HG03095 (cell line): ENCODE measurements around the gene HPN.
"Not testable (repeated sequence)": the region's sequence is repeated elsewhere in the genome, so short reads cannot be mapped to it uniquely, and the experiment has no call there.

Experiments
- ATAC-seq: cut with Tn5 transposase; IDR thresholded peaks from one replicate; pipeline ENCODE4 v1.9.1; 2021; ENCODE audit warnings: moderate library complexity; ENCODE audit not compliant: unreplicated experiment

HPN gene

DNA sequence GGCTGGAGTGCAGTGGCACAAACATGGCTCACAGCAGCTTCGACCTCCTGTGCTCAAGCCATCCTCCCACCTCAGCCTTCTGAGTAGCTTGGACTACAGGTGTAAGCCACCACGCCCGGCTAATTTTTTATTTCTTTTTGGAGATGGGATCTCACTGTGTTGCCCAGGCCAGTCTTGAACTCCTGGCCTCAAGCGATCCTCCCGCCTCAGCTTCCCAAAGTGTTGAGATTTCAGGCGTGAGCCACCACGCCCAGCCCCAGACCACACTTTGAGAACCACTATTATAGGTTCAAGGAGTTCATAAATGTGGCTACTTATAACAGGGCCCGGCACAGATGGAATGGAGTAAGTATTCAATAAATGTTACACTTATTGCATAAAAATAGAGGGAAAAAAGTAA, 14.5 kb upstream of the HPN start:
- ATAC-seq = no peak

GRCh38 chr19:35027851-35028599, 13.5 kb upstream of the HPN start:
- ATAC-seq = no peak

- not testable (repeated sequence) for ATAC-seq
These were observed 13.0 kb upstream of the HPN start for GRCh38 chr19:35028600-35028885.

GRCh38 chr19:35029275-35029736, 12.2 kb upstream of the HPN start:
- not testable (repeated sequence) for ATAC-seq

DNA sequence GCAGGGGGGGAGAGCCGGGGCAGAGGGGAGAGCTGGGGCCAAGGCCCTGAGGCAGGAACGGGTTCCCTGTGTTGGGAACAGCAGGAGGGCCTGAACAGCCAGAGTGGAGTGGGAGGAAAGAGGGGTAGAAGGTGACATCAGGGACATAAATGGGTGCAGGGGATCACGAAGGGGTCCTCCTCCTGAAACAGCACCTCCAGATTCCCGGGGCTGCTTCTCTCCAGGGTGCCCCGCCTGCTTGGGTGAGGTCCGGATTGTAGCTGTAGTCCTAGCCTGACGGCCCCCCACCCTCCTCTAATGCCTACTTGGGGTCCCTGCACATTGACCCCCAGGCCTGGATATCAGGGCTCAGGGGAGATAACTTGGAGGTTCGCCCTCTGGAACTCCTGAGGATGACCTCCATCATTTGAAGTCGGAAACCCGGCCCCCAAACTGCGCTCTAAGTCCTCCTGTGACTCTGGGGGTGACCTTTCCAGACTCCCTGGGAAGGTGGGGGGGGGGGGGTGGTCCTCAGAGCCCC, 11.7 kb upstream of the HPN start:
- ATAC-seq = no peak

GRCh38 chr19:35030257-35031071, 11.1 kb upstream of the HPN start, which contains the start of gene SCN1B:
Gene SCN1B (plus strand): TSS chr19:35030470. CDS start chr19:35030821, 351 bp downstream.
- ATAC-seq = no peak

DNA sequence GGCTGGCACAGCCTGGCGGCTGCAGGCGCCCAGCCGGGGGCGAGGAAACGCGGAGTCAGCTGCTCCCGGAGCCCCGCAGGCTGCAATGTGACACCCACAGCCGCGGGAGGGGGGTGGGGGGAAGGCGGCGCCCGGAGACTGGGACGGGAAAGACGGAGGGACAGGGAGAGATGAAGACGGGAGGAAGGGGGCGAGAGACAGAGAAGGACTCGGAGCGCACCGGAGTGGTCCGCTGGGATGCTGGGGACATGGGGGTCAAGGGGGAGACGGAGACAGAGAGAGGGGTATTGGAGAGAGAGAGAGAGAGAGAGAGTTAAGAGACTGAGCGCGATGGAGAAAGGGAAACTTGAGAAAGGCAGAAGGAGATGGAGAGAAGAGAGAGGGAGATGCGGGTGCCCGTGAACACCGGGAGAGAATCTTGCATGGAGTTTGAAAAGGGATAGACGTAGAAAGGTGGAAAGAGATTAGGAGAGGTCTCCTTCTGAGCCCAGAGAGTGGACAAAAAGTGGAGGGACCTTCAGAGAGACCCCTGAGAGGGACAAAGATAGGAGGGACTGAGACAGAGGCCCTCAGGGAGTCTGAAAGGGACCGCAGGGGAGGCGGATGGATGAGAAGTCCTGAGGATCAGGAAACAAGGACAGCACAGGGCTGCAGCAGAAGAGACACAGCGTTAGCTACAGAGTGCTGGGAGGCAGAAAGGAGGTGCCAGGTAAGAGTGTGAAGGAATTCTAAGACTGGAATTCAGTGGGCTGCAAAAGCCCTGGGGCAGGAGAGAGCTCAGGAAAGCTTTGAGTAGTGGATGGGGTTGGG, 10.2 kb upstream of the HPN start:
- no peak for ATAC-seq

- no peak for ATAC-seq
These were observed 9.1 kb upstream of the HPN start for GRCh38 chr19:35032356-35032865.

DNA sequence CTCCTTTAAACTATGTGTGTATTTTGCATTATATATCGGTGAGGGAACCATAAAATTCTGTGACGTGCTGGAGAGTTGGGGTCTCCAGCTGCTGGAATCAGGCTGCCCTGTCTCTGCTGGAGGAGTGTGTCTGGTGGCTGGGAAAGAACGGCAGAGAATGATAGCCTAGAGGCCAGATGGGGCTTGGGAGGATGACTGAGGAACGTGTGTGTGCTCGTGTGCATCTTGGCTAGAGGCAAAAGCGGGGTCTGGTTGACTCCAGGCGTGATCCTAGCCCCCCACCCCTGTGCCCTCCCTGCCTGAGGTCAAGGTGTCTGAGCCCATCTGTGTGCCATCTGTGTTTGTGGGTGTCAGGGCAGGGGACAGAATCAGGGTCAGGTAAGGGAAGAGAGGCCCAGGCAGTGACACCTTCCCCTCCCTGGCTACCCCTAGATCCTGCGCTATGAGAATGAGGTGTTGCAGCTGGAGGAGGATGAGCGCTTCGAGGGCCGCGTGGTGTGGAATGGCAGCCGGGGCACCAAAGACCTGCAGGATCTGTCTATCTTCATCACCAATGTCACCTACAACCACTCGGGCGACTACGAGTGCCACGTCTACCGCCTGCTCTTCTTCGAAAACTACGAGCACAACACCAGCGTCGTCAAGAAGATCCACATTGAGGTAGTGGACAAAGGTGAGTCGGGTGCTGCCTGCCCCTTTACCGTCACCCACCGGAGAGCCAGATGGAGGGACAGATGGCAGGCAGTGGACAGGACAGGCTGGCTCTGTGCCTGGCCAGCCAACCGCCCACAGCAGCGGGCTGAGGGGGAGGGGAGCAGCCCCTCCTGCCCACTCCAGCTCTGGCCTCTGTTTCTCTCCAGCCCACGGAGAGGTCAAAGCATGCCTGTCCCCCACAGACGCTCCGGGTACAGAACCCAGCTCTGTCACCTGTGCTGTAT, 8.2 kb upstream of the HPN start:
- ATAC-seq = no peak

DNA sequence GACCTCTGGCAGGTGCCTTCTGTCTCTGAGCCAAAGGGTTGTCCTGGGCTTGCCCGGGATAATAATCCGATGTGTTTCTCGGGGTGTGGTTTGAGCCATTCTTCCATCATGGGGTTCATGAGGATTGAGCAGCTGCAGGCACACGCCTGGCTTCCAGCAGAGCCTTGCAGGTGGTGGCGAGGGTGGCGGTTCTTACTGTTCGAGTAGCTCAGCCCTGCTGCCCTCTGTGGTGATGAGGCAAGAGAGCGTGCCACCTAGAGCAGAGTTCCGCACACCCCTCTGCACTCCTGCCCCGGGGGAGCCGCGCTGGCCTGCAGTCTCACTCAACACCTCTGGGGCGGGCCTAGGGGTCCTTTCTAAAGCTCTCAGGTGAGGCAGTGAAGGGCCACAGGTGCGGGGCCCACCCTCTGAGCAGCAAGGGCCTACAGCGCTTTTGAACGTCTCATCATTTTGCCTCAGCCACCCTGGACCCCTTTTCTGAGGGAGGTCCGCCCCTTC, 7.5 kb upstream of the HPN start:
- no peak for ATAC-seq

GRCh38 chr19:35034588-35035382, 6.7 kb upstream of the HPN start:
- no peak for ATAC-seq

GRCh38 chr19:35037716-35038622, 3.6 kb upstream of the HPN start:
- ATAC-seq = no peak

DNA sequence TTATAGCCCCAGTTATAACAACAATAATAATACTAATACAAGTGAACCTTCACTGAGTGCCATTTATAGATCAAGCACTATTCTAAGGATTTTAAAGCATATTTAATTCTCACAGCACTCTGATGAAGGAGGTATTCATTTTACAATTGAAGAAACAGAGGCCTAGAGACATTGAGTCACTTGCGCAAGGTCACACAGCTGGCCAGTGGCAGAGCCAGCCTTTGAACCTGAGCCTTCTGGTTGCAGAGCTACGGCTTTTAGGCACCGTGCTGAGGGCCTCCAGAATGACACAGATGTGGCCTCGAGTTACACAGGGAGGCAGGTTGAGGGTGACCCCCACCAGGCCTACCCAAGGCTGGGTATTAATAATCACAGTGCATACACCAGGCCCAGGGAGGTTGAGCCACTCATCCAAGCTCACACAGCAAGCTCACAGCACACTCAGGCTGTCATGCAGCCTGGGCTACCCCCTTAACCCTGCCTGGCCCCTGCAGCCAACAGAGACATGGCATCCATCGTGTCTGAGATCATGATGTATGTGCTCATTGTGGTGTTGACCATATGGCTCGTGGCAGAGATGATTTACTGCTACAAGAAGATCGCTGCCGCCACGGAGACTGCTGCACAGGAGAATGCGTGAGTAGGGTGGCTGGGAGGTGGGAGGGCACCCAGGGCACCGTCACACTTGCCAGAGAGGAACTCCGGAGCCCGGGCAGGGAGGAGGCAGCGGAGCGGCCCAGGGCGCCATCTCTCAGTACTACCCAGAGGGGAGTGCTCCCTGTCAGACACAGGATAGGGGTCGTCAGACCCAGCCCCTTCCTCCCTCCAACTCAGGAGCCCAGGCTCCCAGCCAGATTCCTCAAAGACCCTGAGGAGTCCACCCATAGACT, 2.7 kb upstream of the HPN start:
- no peak for ATAC-seq

DNA sequence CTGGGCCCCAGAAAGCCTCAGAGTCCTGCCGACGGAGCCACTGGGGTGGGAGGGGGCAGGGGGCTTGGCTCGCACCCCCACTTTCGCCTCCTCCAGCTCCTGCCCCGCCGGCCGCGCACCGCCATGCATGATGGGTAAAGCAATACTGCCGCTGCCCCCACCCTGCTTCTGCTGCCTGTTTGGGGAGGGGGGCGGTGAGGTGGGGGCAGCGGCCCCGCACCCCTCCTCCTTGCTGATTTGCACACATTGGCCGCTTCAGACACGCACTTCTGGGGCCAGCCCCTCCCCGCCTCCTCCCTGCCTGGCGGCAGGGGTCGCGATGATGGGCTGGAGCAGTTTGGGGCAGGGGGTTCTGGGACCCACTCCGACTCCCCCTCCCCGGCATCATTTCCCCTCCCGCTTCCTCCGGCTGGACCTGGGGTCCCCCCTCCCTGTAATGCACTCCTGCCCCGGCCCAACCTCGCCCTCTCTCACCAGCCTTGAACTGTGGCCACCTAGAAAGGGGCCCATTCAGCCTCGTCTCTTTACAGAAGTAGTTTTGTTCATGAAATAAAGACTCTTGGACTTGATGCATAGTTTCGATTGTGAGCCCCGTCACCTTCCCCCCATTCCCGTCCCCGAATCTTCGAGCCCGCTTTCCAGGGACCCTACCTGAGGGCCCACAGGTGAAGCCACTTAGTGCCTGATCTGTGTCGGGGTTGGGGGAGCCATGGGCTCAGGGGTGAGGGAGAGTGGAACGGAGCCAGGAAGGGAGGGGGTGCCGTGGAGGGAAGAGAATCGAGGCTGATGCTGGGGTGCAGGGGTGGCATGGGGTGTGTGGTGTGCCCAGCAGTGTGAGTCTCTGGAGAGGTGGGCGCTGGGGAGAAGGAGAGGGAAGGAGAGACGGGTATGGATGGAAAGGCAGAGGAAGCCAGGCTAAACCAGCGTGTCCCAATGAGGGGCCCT, 1.4 kb upstream of the HPN start:
- ATAC-seq = no peak

DNA sequence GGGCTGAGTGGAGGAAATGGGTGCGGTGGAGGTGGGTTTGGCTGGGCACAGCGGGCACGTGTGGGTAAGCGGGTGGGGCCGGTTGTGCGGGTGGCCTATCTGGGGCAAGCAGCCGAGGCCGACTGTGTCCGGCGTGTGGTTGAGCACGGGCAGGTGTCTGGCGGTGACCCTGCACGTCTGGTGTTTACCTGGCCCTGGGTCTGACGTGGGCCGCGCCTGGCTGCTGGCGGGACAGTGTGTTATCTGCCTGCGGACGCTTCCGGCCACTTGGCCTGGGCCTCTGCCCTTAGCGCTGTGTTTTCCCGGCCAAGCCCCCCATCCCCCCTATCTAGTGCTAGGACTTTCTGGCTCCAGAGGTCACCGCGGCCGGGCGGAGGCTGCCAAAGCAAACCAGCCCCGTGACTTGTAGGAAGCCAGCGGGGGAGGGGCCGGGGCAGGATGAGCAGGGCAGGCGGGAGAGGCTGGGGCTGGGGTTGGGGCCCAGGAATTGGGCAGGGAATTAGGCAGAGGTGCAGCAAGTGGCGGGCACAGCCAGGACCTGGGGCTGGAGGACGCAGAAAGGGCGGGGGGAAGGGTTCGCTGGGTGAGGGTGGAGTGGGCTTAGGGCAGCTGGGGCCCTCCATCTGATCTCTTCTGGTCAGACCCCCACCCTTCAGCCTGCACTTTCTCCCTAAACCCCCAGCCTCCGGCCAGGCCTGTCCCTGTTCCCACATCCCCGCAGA, 534 bp upstream of the HPN start:
- ATAC-seq = no peak
